GM12878 (cell line): ENCODE results near the gene TMEM94. TPM values are rescaled to one million over a fixed set of nuclear protein-coding genes. Genes with fewer than 3 reads are reported as not detected.

Experiments
- ATAC-seq: fragments of 200-7000 bp; cut with Tn5 transposase; 3 replicates; pipeline ENCODE4 v1.9.1; 2020; ENCODE audit warnings: mild to moderate bottlenecking, moderate library complexity
- BruUV-seq: library from RNA; stranded (reverse); fragments of 400-500 nt; replicated peaks from 2 replicates; lab custom pipeline; 2021; lab: Mats Ljungman, UMichigan
- CTCF ChIA-PET: fragments of 300-600 bp; sonication (Branson Sonifier 250); formaldehyde crosslinking; extraction: SDS; loops from one replicate; lab custom pipeline; 2021; ENCODE audit warnings: inconsistent platforms; lab: Yijun Ruan, JAX
- POLR2A ChIA-PET: fragments of 350-600 bp; formaldehyde crosslinking; extraction: SDS; loops from one replicate; lab custom pipeline; 2021; ENCODE audit warnings: inconsistent platforms; lab: Charles Lee
- RAD21 ChIA-PET: fragments of 300-600 bp; sonication (Branson Sonifier 250); formaldehyde crosslinking; loops from one replicate; lab custom pipeline; 2023; ENCODE audit warnings: antibody characterized with exemption; ENCODE audit not compliant: unreplicated experiment; lab: Charles Lee
- SMC1A ChIA-PET: fragments of 300-600 bp; sonication (Branson Sonifier 250); formaldehyde crosslinking; loops from one replicate; lab custom pipeline; 2023; ENCODE audit not compliant: unreplicated experiment, uncharacterized antibody; lab: Charles Lee
- DNase-seq: peaks from one replicate; pipeline ENCODE4 v3.0.0-alpha.2; 2011; ENCODE audit warnings: low read depth, low spot score
- FAIRE-seq: peaks from 3 replicates; lab custom pipeline; 2011; peaks lifted over from hg19 to GRCh38; lab: Jason Lieb, UNC
- H2AFZ ChIP-seq: 2 replicates; pipeline ENCODE4 v1.6.0; 2011; ENCODE audit warnings: low read depth, low read length, control low read depth; ENCODE audit not compliant: control insufficient read depth
- H3K27ac ChIP-seq: 2 replicates; pipeline ENCODE4 v1.5.1; 2011; ENCODE audit warnings: control low read depth; ENCODE audit not compliant: control insufficient read depth, insufficient read depth
- H3K27me3 ChIP-seq, 2 experiments: replicated peaks in 1 of 2; 2 replicates each; pipeline versions ENCODE4 v1.6.0 to v1.6.1; 2011; ENCODE audit warnings: low read length in 1 of 2; ENCODE audit not compliant: control insufficient read depth in 2 of 2, insufficient read depth in 2 of 2
- H3K36me3 ChIP-seq, 2 experiments: 2 replicates each; pipeline ENCODE4 v1.5.1; 2011; ENCODE audit warnings: low read length in 1 of 2; ENCODE audit not compliant: control insufficient read depth in 2 of 2, insufficient read depth in 2 of 2
- H3K4me1 ChIP-seq: 2 replicates; pipeline ENCODE4 v1.6.1; 2011; ENCODE audit warnings: mild to moderate bottlenecking, low read length, moderate library complexity, mixed read lengths; ENCODE audit not compliant: control insufficient read depth, insufficient read depth
- H3K4me2 ChIP-seq: 2 replicates; pipeline ENCODE4 v1.6.0; 2011; ENCODE audit warnings: control low read depth; ENCODE audit not compliant: control insufficient read depth, insufficient read depth
- H3K4me3 ChIP-seq: fragments of 200-600 bp; sonication (generic); 2 replicates; pipeline ENCODE4 v1.5.1; 2016
- H3K79me2 ChIP-seq: 2 replicates; pipeline ENCODE4 v1.6.0; 2011; ENCODE audit warnings: low read length; ENCODE audit not compliant: control insufficient read depth, insufficient read depth
- H3K9ac ChIP-seq: 2 replicates; pipeline ENCODE4 v1.8.0; 2011; ENCODE audit warnings: low read length, control low read depth, mixed read lengths; ENCODE audit not compliant: control insufficient read depth, insufficient read depth
- H3K9me3 ChIP-seq: replicated peaks from 3 replicates; pipeline ENCODE4 v1.5.1; 2011; ENCODE audit warnings: mild to moderate bottlenecking, low read length; ENCODE audit not compliant: control insufficient read depth, insufficient read depth
- H4K20me1 ChIP-seq: 2 replicates; pipeline ENCODE4 v1.6.0; 2011; ENCODE audit not compliant: control insufficient read depth, insufficient read depth
- CREB1 ChIP-seq: IDR thresholded peaks from 2 replicates; pipeline ENCODE4 v1.6.1; 2012; ENCODE audit warnings: low read depth, mild to moderate bottlenecking, inconsistent platforms
- EP300 ChIP-seq, 2 experiments: fragments of 150-350 bp in 1 of 2; IDR thresholded peaks; 2 replicates each; pipeline ENCODE4 v1.6.1; 2011 to 2012; ENCODE audit warnings: low read depth in 2 of 2, low read length in 2 of 2, borderline replicate concordance in 1 of 2, improper control_type of control experiment in 1 of 2, inconsistent platforms in 1 of 2; ENCODE audit not compliant: control insufficient read depth in 1 of 2
- MXI1 ChIP-seq: fragments of 150-350 bp; IDR thresholded peaks from 2 replicates; pipeline ENCODE4 v1.6.1; 2011; ENCODE audit warnings: low read depth, mild to moderate bottlenecking, inconsistent platforms, low read length, improper control_type of control experiment
- NR2C2 ChIP-seq: IDR thresholded peaks from 2 replicates; pipeline ENCODE4 v1.6.1; 2011; ENCODE audit warnings: borderline replicate concordance, low read depth; ENCODE audit not compliant: control insufficient read depth, insufficient read length
- PAX8 ChIP-seq: fragments of 450-650 bp; IDR thresholded peaks from 2 replicates; pipeline ENCODE4 v1.6.1; 2017; ENCODE audit warnings: mild to moderate bottlenecking, moderate library complexity
- RBBP5 ChIP-seq: fragments of 200-600 bp; sonication (generic); conservative IDR thresholded peaks from 2 replicates; pipeline ENCODE4 v1.6.1; 2016
- TCF7 ChIP-seq: IDR thresholded peaks from 2 replicates; pipeline ENCODE4 v1.6.1; 2014; ENCODE audit warnings: antibody characterized with exemption, borderline replicate concordance
- YBX1 ChIP-seq: fragments of 450-650 bp; IDR thresholded peaks from 2 replicates; pipeline ENCODE4 v1.6.1; 2016; ENCODE audit warnings: antibody characterized with exemption
- ZNF207 ChIP-seq: fragments of 450-650 bp; IDR thresholded peaks from 2 replicates; pipeline ENCODE4 v1.6.1; 2014; ENCODE audit warnings: antibody characterized with exemption, mild to moderate bottlenecking, borderline replicate concordance
- ZSCAN29 ChIP-seq: fragments of 450-650 bp; IDR thresholded peaks from 2 replicates; pipeline ENCODE4 v1.6.1; 2017; ENCODE audit warnings: mild to moderate bottlenecking, moderate library complexity
- WGBS: methylation state at CpG from one replicate; pipeline ENCODE4 v1.1.6; 2016; ENCODE audit warnings: low lambda C conversion rate; ENCODE audit not compliant: insufficient replicate concordance, insufficient coverage; ENCODE audit errors: missing lambda C conversion rate; 5-methylcytosine and 5-hydroxymethylcytosine counted together
- in situ Hi-C: fragments of 300-500 bp; cut with MboI; formaldehyde crosslinking; loops from 9 replicates; pipeline ENCODE4 v1.14.3; 2018; ENCODE audit warnings: mixed read lengths
- intact Hi-C: fragments of 100-400 bp; cut with micrococcal nuclease; formaldehyde crosslinking; loops from one replicate; pipeline ENCODE4 v1.14.2; 2022; ENCODE audit not compliant: unreplicated experiment
- polyA plus RNA-seq, 11 experiments: library from polyadenylated mRNA; depleted of rRNA in 4 of 11; unstranded in 6 of 11; stranded (reverse) in 5 of 11; fragments of >200 nt; fragmentation: Nextera tagmentation in 4 of 11; fragmentation: Illumina TruSeq in 1 of 11; extraction: Ambion mirVana in 4 of 11; extraction: Trizol in 1 of 11; gene quantifications; 1 replicate in 1 of 11; 2 replicates in 10 of 11; pipeline versions ENCODE4 v1.2.1 to v1.2.3, GENCODE V29; 2011 to 2016; ENCODE audit warnings: inconsistent platforms in 2 of 11, missing spikeins in 2 of 11, low read depth in 1 of 11
- total RNA-seq, 4 experiments: library from RNA; depleted of rRNA in 3 of 4; stranded (reverse); fragments of >200 nt in 3 of 4; fragmentation: Illumina TruSeq in 1 of 4; extraction: Trizol in 1 of 4; gene quantifications; 2 replicates each; pipeline versions ENCODE4 v1.2.1 to v1.2.3, GENCODE V29; 2013 to 2021

Gene TMEM94
- total and polyA plus RNA-seq, 10 of the 15 experiments (the other 5 are each of a cell fraction or from before 2014, with no cell fraction given) = 0.31 to 70.7 (median 24.4) TPM

GRCh38 chr17:75493476-75494129, 37.2 kb downstream of the TMEM94 start:
- DNase-seq (no peak), ATAC-seq (no peak), FAIRE-seq (no peak)
- Histone ChIP-seq H3K27ac (no peak overlapping the region), H2AFZ (no peak overlapping the region), H3K9ac (no peak overlapping the region), H3K27me3 (no peaks in the 10 kb centered on the region), H3K36me3 (peaks cover 7 to 15% of the 10 kb centered on the region in 2 experiments; a peak in 3 of 4 replicates), H3K4me3 (no peak overlapping the region), H3K79me2 (no peaks in the 10 kb centered on the region), H4K20me1 (no peaks in the 10 kb centered on the region), H3K4me1 (no peaks in the 10 kb centered on the region), H3K9me3 (no peaks in the 10 kb centered on the region), H3K4me2 (no peak overlapping the region)
- SMC1A ChIA-PET = no interaction called here
- CTCF ChIA-PET = interaction anchor here (0.6 kb wide), 1 partner anchor 9 kb away, joined by 3 read pairs; no protein-coding TSS in a partner anchor
- BruUV-seq = no TSS peak
- in situ Hi-C loops = no loop called here
- no peak for TF ChIP-seq RBBP5
- TF ChIP-seq CREB1 = no peak
- TF ChIP-seq NR2C2 = no peak
- TF ChIP-seq PAX8 = no peak
- TF ChIP-seq ZSCAN29 = no peak
- POLR2A ChIA-PET = no interaction called here
- intact Hi-C loops = no loop called here
- WGBS = 90% methylated on average over 23 of the region's 23 CpGs
- RAD21 ChIA-PET = no interaction called here

GRCh38 chr17:75494326-75494877, 38.0 kb downstream of the TMEM94 start:
- no peaks in the 10 kb centered on the region for H3K9me3 ChIP-seq
- ChIA-PET POLR2A (no interaction called here), CTCF (interaction anchor here (0.6 kb wide), 1 partner anchor 9 kb away, joined by 3 read pairs; no protein-coding TSS in a partner anchor), RAD21 (no interaction called here), SMC1A (no interaction called here)
- no peaks in the 10 kb centered on the region for H4K20me1 ChIP-seq
- ATAC-seq = no peak
- no peak overlapping the region for H3K4me2 ChIP-seq
- DNase-seq = no peak
- no peak overlapping the region for H3K9ac ChIP-seq
- no peak overlapping the region for H3K27ac ChIP-seq
- no TSS peak for BruUV-seq
- H3K36me3 ChIP-seq = peaks cover 7 to 15% of the 10 kb centered on the region in 2 experiments; a peak in 3 of 4 replicates
- H3K4me1 ChIP-seq = no peaks in the 10 kb centered on the region
- no peak for FAIRE-seq
- 95% methylated on average over 14 of the region's 14 CpGs for WGBS
- no peaks in the 10 kb centered on the region for H3K27me3 ChIP-seq
- in situ Hi-C loops = no loop called here
- TF ChIP-seq TCF7 (no peak), ZNF207 (no peak), EP300 (IDR thresholded peaks at IDR 0.05; ENCODE audit: borderline replicate concordance in 1 of 2, control insufficient read depth in 1 of 2, low read depth in 2 of 2, low read length in 2 of 2) (no peak), MXI1 (no peak), YBX1 (no peak)
- no peak overlapping the region for H3K4me3 ChIP-seq
- intact Hi-C loops = no loop called here
- no peaks in the 10 kb centered on the region for H3K79me2 ChIP-seq
- no peak overlapping the region for H2AFZ ChIP-seq
